GM21515 (cell line): ENCODE data around the gene RASAL2.
"Not testable (repeated sequence)": the region's sequence is repeated elsewhere in the genome, so short reads cannot be mapped to it uniquely, and the experiment has no call there.

Source experiments
- ATAC-seq: cut with Tn5 transposase; IDR thresholded peaks from one replicate; pipeline ENCODE4 v1.9.1; 2021; ENCODE audit not compliant: unreplicated experiment

Gene RASAL2

GRCh38 chr1:178371235-178371634 lies 277.3 kb downstream of the RASAL2 start:
- ATAC-seq: no peak

GRCh38 chr1:178371933-178372388 lies 278.1 kb downstream of the RASAL2 start:
- no peak for ATAC-seq

- ATAC-seq: no peak
Observed at GRCh38 chr1:178374016-178374415, 280.1 kb downstream of the RASAL2 start.

- no peak for ATAC-seq
Observed at GRCh38 chr1:178376008-178376407, 282.1 kb downstream of the RASAL2 start.

GRCh38 chr1:178379807-178380206 lies 285.9 kb downstream of the RASAL2 start:
- no peak for ATAC-seq

GRCh38 chr1:178382372-178382771 lies 288.5 kb downstream of the RASAL2 start:
- ATAC-seq: no peak

- ATAC-seq: no peak
Observed at GRCh38 chr1:178385662-178386061, 291.8 kb downstream of the RASAL2 start.

- ATAC-seq: no peak
Observed at GRCh38 chr1:178388418-178389145, 294.7 kb downstream of the RASAL2 start.

- no peak for ATAC-seq
Observed at GRCh38 chr1:178389441-178389840, 295.5 kb downstream of the RASAL2 start.

GRCh38 chr1:178390280-178390679 lies 296.4 kb downstream of the RASAL2 start:
- not testable (repeated sequence) for ATAC-seq

- ATAC-seq: no peak
Observed at GRCh38 chr1:178393370-178393769, 299.5 kb downstream of the RASAL2 start.

- ATAC-seq: no peak
Observed at GRCh38 chr1:178396789-178397188, 302.9 kb downstream of the RASAL2 start.

GRCh38 chr1:178397678-178398077 lies 303.8 kb downstream of the RASAL2 start:
- ATAC-seq: no peak

- ATAC-seq: no peak
Observed at GRCh38 chr1:178399177-178399728, 305.3 kb downstream of the RASAL2 start.

- ATAC-seq: no peak
Observed at GRCh38 chr1:178405137-178405536, 311.2 kb downstream of the RASAL2 start.

- ATAC-seq: no peak
Observed at GRCh38 chr1:178407215-178407614, 313.3 kb downstream of the RASAL2 start.

- ATAC-seq: no peak
Observed at GRCh38 chr1:178407655-178408054, 313.8 kb downstream of the RASAL2 start.

- no peak for ATAC-seq
Observed at GRCh38 chr1:178408871-178409270, 315.0 kb downstream of the RASAL2 start.

GRCh38 chr1:178409541-178409940 lies 315.6 kb downstream of the RASAL2 start:
- ATAC-seq: no peak

- ATAC-seq: peak; percentile 78
Observed at GRCh38 chr1:178411756-178412399, 318.0 kb downstream of the RASAL2 start.

GRCh38 chr1:178412400-178412770 lies 318.5 kb downstream of the RASAL2 start:
- peak; percentile 92 for ATAC-seq

- ATAC-seq: no peak
Observed at GRCh38 chr1:178417858-178418257, 324.0 kb downstream of the RASAL2 start.
